Activated CD8-positive, alpha-beta memory T cell treated with anti-CD3 and anti-CD28 coated beads for 48 hours (primary cell): ENCODE results near the gene HMGB3.
"Not testable (repeated sequence)": the region's sequence is repeated elsewhere in the genome, so short reads cannot be mapped to it uniquely, and the experiment has no call there.

Experiments used
- DNase-seq, 3 experiments: peaks; one replicate each; pipeline ENCODE4 v3.0.0-alpha.2; 2020; ENCODE audit warnings: low read depth in 2 of 3, low spot score in 2 of 3

Gene HMGB3

DNA sequence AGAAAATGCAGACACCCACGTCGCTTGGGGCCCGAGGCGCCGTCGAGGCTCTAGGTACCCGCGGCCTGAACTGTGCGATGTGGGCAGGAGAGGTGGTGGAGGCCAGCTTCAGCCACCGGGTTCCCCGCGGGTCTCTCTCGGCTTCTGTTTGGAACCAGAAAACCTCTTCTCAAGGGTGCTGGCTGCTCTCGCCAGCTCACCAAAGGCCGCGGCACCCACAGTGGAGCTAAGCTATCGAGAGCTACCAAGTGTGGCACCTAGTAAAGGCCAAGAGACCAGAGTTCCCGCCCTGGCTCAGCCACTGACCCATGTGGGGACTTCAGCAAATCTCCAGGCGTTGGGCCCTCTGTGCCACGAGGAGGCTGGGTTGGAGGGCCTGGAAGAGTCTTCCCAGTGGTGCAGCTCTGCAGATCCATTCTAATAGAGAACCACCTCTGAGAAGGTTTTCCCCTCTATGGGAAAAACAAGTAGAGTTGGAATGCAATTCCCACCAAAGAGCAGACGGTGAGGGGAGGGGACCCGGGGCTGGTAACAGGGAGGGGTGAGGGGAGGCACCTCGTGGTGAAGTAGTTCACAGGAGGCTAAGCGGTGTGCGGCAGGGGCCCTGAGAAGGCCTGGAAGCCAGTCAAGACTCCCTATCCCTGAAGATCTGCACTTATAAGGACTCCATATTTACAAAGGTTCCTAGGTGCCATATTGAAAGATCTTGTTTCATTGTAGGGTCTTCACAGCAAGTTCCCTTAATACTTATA is 5.5 kb upstream of the HMGB3 start:
- DNase-seq: no peak

DNA sequence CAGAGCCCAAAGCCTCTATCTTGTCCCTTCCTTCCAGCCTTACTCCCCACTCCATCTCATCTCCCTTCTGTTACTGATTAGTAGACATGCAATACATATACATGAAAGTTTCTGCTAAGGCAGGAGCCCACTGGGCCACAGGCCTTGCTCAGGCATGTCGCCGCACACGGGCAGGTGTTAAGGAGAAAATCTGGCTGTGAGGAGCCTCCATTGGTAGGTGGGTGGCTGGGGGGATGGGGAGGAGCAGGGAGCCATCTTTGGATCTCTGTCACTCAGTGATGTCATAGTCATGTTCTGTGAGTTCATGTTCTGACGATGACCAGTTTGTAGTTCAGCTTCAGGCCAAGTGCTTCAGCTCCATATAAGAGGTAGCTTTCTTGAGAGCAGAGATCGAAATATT is 2.9 kb upstream of the HMGB3 start:
- DNase-seq: no peak

DNA sequence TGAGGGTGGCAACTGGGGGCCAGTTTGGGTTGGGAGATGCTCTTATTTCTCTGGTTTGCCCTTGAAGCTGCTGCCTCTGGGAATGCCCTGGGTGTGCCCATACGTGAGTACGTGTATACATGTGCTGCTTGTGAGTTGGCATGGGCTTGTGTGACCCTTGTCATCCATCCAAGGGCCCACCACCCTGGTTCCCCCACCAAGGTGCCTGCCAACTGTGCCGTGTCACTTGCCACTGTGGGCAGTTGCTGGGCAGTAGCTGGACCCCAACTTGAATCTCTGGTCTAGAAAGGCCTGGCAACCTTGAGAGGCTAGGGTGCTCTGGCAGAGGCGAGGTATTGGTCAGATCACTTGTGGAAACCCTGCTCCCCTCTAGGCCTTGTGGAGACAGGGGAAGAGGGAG is 2.4 kb upstream of the HMGB3 start:
- no peak for DNase-seq

DNA sequence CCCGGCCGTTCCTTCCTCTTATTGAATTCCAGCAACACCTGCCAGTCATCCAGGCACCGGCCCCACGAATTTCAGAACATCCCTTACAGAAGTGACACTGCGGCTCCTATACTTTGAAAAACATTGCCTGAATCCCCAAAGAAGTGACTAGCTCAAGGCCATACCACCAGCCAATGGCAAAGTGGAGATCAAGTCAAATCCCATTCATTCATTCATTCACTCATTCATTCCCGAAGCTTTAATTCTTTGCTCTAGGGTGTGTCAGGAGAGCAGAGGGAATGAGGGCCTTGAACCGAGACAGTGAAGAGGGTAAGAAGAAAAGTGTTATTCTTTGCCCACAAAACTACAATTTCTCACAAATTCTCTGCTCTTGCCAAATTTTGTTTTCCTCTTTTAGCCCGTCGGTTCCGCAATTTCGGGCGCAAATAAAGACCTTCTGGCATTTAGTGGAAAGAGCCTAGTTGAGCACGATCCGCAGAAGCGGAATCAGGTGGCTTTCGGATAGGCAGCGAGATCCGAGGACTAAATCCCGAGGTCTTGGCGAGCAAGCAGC is 824 bp upstream of the HMGB3 start:
- DNase-seq: no peak

DNA sequence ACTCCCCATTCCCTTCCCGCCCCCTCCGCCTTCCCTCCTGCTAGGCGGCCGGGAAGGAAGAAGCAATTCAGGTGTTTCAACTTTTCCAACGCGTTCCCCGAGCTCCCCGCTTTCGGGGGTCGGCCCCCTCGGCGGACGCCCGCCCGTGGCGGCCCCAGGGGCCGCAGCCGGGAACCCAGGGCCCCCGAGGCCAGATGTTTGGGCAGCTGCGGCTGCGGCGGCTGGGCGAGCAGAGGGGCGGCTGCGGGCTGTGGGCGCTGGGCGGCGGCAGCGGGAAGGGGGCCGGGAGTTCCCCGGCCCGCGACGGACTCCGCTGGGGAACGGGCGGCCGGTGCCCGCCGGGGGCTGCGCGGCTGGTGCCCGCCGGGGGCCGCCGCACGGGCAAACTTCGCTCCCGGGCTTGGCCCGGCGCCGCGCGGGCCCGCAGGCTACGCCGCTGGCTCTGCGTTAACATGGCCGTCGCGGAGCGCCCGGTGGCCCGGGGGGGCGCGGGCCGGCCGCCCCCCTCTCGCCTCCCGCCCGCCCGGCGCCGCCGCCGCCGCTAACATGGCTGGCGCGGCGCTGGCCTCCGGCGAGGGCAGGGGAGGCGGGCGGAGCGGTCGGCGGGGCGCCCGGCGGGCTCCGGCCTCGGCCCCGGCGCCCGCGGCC is 510 bp downstream of the HMGB3 start:
- no peak for DNase-seq

DNA sequence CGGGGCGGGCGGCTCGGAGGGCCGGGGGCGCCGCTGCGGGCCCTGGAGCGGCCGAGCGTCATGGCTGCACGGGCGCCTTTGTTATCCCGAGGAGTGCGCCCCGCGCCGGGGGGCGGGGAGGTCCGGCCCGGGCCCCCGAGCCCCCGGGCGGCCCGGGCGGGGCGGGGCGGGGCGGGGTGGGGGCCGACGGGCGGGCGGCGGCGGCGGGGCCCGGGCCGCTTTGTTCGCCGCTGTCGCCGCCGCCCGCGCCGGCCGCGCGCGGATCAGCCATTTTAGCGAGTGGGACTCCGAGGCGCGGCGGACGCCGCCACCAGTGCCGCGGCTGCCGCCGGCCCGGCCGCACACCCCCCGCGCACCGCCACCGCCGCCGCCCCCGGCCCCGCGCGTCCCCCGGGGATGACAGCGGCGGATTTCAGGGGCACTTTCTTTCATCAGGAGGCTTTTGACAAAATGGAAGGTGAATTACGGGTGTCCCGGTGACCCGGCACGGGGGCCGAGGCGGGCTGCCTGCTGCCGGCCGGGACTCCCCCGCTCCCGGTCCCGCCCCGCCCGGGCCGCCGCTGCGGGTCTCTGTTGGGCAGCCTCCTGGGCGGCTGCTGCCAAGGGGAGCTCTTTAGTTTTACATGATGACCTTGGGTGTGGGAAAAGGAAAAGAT is 1.2 kb downstream of the HMGB3 start:
- no peak for DNase-seq

DNA sequence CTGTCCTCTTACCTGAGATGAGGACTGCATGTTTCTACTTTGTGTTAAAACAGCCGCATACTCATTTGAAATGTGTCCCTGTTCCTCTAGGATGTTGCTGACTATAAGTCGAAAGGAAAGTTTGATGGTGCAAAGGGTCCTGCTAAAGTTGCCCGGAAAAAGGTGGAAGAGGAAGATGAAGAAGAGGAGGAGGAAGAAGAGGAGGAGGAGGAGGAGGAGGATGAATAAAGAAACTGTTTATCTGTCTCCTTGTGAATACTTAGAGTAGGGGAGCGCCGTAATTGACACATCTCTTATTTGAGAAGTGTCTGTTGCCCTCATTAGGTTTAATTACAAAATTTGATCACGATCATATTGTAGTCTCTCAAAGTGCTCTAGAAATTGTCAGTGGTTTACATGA is 4.6 kb downstream of the HMGB3 start:
- not testable (repeated sequence) for DNase-seq

DNA sequence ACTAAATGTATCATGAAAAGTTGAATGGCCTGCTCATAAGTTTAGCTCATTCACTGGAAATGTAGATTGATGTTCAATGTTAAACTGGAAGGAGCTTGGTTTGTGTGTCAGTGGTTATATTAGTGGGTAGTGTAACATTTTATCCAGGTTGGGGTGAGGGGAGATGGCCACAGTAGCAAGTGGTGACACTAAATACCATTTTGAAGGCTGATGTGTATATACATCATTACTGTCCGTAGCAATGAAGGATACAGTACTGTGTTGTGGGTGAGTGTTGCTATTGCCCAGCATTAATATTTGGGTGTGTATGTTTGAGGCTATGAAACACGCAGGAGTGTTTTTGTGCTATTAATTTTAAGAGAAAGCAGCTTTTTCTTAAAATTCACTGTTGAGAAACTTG is 6.3 kb downstream of the HMGB3 start:
- DNase-seq: no peak

DNA sequence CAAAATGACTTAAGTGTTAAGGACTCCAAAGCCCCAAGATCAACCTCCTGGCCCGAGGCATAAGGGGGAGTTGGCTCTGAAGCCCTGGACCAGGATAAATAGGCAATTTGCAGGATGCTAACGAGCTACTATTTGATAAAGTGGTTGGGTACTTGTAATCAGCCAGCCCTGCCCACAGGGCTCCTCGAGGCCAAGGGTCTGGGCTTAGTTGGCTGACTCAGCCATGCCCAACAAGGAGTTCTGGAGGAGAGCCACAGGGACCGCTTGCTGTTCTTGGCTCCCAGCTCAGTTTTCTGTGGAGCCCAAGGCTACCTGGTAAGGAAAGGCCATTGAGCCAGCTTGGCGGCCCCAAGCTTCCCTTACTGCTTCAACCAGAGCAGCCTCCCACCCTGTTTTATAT is 7.8 kb downstream of the HMGB3 start:
- no peak for DNase-seq

DNA sequence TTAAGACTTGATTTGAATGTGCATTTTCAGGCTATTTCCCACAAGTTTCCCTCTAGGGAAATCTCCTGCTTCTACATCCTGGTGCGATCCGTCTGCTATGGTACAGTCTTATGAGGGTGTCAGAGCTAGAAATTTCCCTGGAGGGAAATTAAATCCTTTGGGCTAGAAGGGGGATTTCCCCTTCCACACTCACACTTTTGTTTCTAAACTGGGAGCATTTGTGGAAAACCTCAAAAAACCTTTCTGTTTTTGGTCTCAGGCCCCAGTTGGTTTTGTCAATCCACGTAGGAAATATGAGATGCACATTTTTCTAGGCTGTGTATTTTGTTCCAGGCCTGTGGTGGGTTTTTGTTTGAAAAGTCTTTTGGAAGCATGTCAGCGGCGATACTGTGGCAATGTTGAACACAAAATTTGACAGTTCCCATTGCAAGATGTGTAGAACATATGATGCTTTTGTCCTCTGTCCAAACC is 17.8 kb downstream of the HMGB3 start:
- DNase-seq: no peak

DNA sequence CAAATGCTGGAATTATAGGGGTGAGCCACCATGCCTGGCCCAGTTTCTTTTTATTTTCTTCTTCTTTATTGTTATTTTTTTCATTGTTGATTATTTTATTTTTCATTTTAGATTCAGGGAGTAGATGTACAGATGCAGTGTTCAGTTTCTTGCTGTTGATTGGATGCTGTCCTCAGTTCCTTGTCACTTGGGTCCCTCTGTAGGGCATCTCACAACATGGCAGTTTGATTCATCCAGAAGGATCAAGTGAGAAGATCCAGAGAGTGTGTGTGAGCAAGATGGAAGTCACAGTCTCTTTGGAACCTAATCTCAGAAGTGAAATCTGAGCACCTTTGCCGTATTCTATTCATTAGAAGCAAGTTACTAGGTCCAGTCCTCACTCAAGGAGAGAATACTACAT is 20.9 kb downstream of the HMGB3 start:
- no peak for DNase-seq

DNA sequence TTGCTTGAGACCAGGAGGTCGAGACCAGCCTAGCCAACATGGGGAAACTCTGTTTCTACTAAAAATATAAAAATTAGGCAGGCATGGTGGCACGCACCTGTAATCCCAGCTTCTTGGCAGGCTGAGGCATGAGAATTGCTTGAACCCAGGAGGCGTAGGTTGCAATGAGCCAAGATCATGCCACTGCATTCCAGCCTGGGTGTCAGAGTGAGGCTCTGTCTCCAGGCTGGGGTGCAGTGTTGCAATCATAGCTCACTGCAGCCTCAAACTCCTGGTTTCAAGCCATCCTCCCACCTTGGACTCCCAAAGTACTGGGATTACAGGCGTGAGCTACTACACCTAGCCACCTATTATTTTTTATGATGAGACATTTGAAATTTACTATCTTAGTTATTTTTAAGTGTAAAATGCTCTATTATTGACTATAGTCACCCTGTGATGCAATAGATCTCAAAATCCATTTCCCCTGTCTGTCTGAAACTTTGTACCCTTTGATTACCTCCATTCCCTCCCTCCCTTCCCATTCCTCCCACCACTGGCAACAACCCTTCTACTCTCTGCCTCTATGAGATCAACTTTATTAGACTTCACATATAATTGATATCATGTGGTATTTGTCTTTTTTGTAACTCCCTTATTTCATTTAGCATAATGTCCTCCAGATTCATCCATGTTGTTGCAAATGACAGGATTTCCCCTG is 23.4 kb downstream of the HMGB3 start:
- DNase-seq: no peak

DNA sequence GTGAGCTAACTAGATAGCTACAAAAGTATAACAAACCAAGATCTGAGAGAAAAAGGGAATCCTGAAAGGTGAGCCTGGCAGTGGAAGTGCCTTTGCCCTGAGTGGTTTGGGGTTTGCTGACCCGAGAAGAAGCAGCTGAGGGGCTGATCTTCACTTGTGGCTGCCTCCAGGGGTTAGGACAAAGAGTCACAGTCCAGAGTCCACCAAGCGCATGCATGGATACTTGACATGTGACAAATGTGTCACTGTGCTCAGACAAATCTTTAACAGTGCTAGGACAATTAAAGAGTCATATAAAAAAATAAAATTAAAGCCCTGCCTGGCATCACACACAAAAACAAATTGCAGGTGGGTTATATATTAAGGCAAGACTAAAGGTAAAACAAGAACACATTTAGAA is 26.4 kb downstream of the HMGB3 start:
- DNase-seq: no peak

DNA sequence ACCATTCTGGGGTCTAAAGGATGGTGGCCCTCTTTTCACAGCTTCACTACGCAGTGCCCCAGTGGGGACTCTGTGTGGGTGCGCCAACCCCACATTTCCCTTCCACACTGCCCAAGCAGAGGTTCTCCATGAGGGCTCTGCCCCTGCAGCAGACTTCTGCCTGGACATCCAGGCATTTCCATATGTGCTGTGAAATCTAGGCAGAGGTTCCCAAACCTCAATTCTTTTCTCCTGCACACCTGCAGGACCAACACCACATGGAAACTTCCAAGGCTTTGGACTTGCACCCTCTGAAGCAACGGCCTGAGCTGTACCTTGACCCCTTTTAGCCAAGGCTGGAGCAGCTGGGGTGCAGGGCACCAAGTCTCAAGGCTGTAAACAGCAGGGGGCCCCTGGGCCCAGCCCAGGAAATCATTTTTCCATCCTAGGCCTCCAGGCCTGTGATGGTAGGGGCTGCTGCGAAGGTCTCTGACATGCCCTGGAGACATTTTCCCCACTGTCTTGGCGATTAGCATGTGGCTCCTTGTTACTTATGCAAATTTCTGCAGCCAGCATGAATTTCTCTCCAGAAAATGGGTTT is 30.1 kb downstream of the HMGB3 start:
- DNase-seq: no peak

DNA sequence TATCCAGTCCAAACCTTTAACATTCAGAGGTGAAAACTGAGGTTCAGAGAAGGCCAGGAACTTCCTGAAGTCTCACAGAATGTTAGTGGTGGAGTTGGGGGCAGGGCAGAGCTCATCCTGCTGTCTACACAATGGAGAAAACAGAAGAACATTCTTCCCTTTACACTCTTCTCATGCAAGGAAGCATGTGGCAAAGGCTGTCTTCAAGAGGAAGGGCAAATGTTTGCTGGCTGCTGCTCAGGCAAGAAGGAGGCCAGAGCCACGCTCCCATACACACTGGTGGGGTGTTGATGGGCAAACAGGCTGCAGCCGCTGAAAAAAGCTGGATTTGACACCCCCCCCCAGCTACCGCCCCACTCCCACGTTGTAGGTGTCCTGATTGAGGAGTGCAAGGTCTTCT is 32.5 kb downstream of the HMGB3 start:
- DNase-seq: no peak

DNA sequence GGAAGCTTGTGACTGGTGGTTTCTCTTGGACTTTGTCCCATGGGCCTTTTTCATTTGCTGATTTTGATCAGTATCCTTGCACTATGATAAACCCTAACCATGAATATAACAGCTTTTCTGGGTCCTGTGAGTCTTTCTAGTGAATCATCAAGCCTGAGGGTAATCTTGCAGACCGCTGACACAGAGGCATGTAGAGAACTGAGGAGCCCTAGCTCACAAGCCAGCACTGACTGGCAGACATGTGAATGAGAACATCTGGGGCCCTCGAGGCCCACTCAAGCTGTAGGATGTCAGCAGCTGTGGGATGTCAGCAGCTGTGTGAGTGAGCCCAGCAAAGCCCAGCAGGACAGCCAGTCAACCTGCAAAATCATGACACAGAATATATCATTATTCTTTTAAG is 36.7 kb downstream of the HMGB3 start:
- DNase-seq: no peak

DNA sequence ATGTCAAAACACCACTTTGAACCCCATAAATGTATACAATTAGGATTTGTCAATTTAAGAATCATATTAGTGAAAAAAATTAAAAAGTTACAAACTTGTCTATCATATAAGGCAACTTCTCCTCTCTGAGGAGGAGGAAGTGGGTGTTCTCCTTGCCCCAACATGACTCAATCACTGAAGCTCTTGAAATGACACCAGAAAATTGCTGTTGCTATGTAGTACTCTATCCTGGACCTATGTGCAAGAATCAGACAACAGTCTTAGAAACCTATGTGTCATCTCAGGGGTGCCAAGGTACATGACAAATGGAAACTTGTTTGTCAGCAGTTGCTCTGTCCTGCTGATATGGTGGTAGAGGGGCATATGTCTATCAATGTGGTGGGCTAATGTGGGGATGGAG is 47.7 kb downstream of the HMGB3 start:
- DNase-seq: no peak

DNA sequence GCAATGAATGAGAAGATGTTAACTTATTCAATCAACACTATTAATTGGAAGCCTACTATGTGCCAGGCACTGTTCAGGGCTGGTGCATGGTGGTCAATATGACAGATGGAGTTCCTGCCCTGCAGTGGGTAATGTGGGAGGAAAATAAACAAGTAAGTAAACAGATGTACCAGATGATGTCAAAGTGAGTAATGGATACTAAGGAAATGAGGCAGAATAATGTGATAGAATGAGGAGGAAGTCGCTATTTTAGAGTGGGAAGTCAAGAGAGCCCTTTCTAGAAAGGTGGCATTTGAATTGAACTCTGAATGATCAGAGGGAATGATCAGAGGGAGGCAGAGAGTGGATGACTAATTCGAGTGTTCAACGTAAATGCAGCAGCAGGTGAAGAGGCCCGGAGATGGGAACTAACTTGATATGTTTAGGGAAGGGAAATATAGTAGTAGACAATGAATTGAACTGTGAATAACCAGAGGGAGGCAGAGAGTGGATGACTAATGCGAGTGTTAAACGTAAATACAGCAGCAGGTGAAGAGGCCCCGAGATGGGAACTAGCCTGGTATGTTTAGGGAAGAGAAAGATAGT is 48.3 kb downstream of the HMGB3 start:
- DNase-seq: no peak

DNA sequence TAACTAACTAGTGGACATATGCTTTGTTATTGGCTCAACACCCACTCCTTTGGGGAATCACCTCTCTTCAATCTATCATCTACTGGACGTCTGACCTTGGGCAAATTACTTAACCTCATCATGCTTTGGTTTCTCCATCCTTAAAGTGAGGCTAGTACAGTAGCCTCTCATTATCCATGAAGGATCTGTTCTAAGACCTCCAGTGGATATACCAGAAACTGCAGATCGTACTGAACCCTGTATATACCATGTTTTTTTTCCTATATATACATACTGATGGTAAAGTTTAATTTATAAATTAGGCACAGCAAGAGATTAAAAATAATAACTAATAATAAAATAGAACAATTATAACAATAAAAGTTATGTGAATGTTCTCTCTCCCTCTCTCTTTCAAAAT is 56.2 kb downstream of the HMGB3 start:
- DNase-seq: no peak
